Body of pancreas (tissue), 4 donors: Measurements from ENCODE around the gene KIF26A.

Source experiments
- POLR2A ChIP-seq, 3 donors: fragments of 450-650 bp; IDR thresholded peaks; one replicate each; pipeline ENCODE4 v1.6.1; 2016; ENCODE audit warnings: antibody characterized with exemption in 3 of 3, mild to moderate bottlenecking in 2 of 3
- TF ChIP-seq, protein P1 (sequence below), 7 experiments: fragments of 450-650 bp in 4 of 7; fragments of 200-600 bp in 3 of 7; sonication (generic) in 3 of 7; IDR thresholded peaks; one replicate each; pipeline ENCODE4 v1.5.1; 2016 to 2019; ENCODE audit warnings: antibody characterized with exemption in 7 of 7

GRCh38 chr14:104172349-104172748 is 34.0 kb downstream of the KIF26A start:
- TF ChIP-seq, protein P1, sequence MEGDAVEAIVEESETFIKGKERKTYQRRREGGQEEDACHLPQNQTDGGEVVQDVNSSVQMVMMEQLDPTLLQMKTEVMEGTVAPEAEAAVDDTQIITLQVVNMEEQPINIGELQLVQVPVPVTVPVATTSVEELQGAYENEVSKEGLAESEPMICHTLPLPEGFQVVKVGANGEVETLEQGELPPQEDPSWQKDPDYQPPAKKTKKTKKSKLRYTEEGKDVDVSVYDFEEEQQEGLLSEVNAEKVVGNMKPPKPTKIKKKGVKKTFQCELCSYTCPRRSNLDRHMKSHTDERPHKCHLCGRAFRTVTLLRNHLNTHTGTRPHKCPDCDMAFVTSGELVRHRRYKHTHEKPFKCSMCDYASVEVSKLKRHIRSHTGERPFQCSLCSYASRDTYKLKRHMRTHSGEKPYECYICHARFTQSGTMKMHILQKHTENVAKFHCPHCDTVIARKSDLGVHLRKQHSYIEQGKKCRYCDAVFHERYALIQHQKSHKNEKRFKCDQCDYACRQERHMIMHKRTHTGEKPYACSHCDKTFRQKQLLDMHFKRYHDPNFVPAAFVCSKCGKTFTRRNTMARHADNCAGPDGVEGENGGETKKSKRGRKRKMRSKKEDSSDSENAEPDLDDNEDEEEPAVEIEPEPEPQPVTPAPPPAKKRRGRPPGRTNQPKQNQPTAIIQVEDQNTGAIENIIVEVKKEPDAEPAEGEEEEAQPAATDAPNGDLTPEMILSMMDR (IDR thresholded peaks at IDR 0.05) = no peak
- TF ChIP-seq POLR2A (IDR thresholded peaks at IDR 0.05) = no peak
